ENCODE data around the gene MEIS2.

Gene MEIS2

DNA sequence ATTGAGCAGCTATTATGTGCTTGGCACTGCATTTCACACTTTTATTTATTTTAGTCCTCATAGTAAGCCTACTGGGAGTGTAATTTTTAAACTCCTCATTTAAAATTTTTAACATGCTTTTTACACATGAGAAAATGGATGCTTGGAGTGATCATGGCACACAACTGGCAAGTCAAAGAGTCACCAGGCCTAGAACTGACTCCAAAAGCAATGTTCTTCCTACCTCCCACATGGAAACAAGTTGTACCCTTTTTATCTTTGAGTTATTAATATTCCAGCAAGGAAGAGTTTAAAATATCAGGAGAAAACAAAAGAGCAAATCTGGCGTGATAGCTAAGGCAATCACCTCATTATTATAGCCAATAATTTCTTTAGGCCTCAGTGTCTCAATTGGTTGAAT is 100.6 kb downstream of the MEIS2 start:
- POLR2A ChIA-PET: no interaction called here
- TF ChIP-seq ZNF384 (IDR thresholded peaks at IDR 0.05): no peak
- TF ChIP-seq ARNT (IDR thresholded peaks at IDR 0.05): no peak
- no peak for TF ChIP-seq SUZ12 (IDR thresholded peaks at IDR 0.05)
- TF ChIP-seq FOXA1 (IDR thresholded peaks at IDR 0.05): no peak
- TF ChIP-seq, protein P1, sequence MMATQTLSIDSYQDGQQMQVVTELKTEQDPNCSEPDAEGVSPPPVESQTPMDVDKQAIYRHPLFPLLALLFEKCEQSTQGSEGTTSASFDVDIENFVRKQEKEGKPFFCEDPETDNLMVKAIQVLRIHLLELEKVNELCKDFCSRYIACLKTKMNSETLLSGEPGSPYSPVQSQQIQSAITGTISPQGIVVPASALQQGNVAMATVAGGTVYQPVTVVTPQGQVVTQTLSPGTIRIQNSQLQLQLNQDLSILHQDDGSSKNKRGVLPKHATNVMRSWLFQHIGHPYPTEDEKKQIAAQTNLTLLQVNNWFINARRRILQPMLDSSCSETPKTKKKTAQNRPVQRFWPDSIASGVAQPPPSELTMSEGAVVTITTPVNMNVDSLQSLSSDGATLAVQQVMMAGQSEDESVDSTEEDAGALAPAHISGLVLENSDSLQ (IDR thresholded peaks at IDR 0.05): no peak
- TF ChIP-seq FOXM1 (IDR thresholded peaks at IDR 0.05; ENCODE audit: borderline replicate concordance): no peak
- no peak for TF ChIP-seq NFRKB (IDR thresholded peaks at IDR 0.05)
- TF ChIP-seq LEF1 (IDR thresholded peaks at IDR 0.05; ENCODE audit: borderline replicate concordance): no peak
- no peak for TF ChIP-seq HDGF (IDR thresholded peaks at IDR 0.05; ENCODE audit: borderline replicate concordance)
- TF ChIP-seq BHLHE40 (IDR thresholded peaks at IDR 0.05; ENCODE audit: borderline replicate concordance): no peak
- no peak for TF ChIP-seq SP1 (IDR thresholded peaks at IDR 0.05)
- no peak for TF ChIP-seq TARDBP (IDR thresholded peaks at IDR 0.05)
- TF ChIP-seq L3MBTL2 (conservative IDR thresholded peaks at IDR 0.05): no peak
- TF ChIP-seq ELF4 (IDR thresholded peaks at IDR 0.05): no peak
- TF ChIP-seq CTBP1 (IDR thresholded peaks at IDR 0.05; ENCODE audit: borderline replicate concordance): no peak
- TF ChIP-seq FOXK2 (IDR thresholded peaks at IDR 0.05): no peak
- DNase-seq (ENCODE audit: extremely low spot score): no peak
- CTCF ChIA-PET: interaction anchor here (0.7 to 1.0 kb wide), 2 partner anchors 11 to 26 kb away, joined by 3 read pairs; no protein-coding TSS in a partner anchor

DNA sequence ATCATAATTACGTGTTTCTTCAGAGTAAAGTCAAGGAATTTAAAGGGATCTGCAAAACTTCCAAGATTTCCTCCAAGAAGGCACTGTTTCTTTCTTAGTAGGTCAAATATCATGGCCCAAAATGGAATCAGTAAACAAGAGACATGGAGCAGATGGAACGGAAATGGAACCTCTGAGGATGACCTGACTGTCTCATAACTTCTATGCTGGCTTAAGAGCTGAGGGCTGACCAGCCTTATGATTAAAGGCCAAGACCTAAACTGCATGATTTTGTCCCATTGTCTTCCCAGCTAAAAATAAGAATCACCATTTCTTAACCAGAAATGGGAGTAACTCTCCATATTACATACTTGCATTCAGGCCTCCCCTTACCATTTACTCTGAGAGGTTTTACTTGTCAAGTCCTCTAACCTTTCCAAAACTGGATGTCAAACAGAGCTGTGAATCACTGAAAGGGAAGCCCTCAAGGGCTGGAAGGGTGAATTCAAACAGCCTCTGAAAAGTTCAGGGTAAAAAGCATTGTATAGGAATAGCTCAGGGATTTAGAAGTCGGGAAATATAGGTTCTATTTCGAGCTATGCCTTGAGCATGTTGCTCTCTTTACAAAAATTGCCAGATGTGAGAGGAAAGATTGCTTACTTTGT is 103.7 kb downstream of the MEIS2 start:
- DNase-seq (ENCODE audit: extremely low spot score): no peak
- CTCF ChIA-PET: interaction anchor here (0.6 to 1.2 kb wide), 3 partner anchors 27 to 89 kb away, joined by 4 to 5 read pairs (median 5); no protein-coding TSS in a partner anchor
- no peak for TF ChIP-seq LEF1 (IDR thresholded peaks at IDR 0.05; ENCODE audit: borderline replicate concordance)
- TF ChIP-seq, protein P1 (IDR thresholded peaks at IDR 0.05): no peak
- POLR2A ChIA-PET: interaction anchor here (1.4 kb wide), 1 partner anchor 114 kb away, joined by 3 read pairs; no protein-coding TSS in a partner anchor

DNA sequence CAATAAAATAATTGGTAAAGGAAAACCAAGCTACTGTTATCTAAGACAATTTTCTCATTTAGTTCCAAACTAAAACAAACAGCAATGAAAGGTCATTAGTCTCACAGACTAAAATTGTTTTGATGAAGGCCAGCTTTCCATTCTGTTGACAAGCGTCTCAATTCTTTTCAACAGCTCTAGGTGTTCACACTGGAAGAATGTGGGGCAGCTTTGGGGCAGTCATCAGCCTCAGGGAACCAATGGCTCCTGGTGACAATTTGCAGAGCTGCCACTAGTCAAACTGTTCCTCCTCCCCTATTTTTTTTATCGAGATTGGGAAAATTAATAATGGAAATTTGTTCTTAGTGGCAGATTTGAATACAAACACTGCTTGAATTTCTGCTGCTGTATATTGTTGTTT is 104.2 kb downstream of the MEIS2 start:
- ChIA-PET CTCF (interaction anchor here (0.7 kb wide), 1 partner anchor 112 kb away, joined by 4 read pairs; no protein-coding TSS in a partner anchor), POLR2A (interaction anchor here (1.4 kb wide), 1 partner anchor 115 kb away, joined by 3 read pairs; no protein-coding TSS in a partner anchor)
- TF ChIP-seq ZNF384 (IDR thresholded peaks at IDR 0.05) (no peak), L3MBTL2 (conservative IDR thresholded peaks at IDR 0.05) (no peak), TARDBP (IDR thresholded peaks at IDR 0.05) (no peak), HDGF (IDR thresholded peaks at IDR 0.05; ENCODE audit: borderline replicate concordance) (no peak), FOXK2 (IDR thresholded peaks at IDR 0.05) (no peak), ARNT (IDR thresholded peaks at IDR 0.05) (no peak), BHLHE40 (IDR thresholded peaks at IDR 0.05; ENCODE audit: borderline replicate concordance) (no peak), FOXM1 (IDR thresholded peaks at IDR 0.05; ENCODE audit: borderline replicate concordance) (no peak), NFRKB (IDR thresholded peaks at IDR 0.05) (no peak), SUZ12 (IDR thresholded peaks at IDR 0.05) (no peak), CTBP1 (IDR thresholded peaks at IDR 0.05; ENCODE audit: borderline replicate concordance) (no peak), FOXA1 (IDR thresholded peaks at IDR 0.05) (no peak)
- TF ChIP-seq, protein P1 (IDR thresholded peaks at IDR 0.05): no peak
- DNase-seq (ENCODE audit: extremely low spot score): no peak

DNA sequence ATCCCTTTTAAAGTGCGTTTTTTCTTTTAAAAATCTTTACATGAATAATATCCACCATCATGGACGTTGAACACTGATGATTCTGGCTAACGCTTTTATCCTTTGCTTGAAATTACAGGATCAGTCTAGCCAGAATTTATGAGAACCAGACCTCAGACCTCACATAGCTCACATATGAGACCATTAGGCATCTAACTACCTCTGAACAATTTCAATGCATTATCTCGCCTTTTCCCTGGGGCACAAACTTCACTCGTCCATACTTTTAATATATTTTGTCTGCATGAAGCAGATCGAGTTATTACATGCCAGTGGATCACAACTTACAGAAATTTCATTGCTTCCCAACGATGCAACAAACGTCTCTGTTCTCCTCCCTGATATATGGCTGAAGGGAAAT is 105.6 kb downstream of the MEIS2 start:
- no peak for TF ChIP-seq HDGF (IDR thresholded peaks at IDR 0.05; ENCODE audit: borderline replicate concordance)
- TF ChIP-seq LEF1 (IDR thresholded peaks at IDR 0.05; ENCODE audit: borderline replicate concordance): no peak
- TF ChIP-seq CTBP1 (IDR thresholded peaks at IDR 0.05; ENCODE audit: borderline replicate concordance): no peak
- TF ChIP-seq SP1 (IDR thresholded peaks at IDR 0.05): no peak
- TF ChIP-seq NFRKB (IDR thresholded peaks at IDR 0.05): no peak
- no peak for TF ChIP-seq FOXM1 (IDR thresholded peaks at IDR 0.05; ENCODE audit: borderline replicate concordance)
- TF ChIP-seq SUZ12 (IDR thresholded peaks at IDR 0.05): no peak
- no peak for TF ChIP-seq BHLHE40 (IDR thresholded peaks at IDR 0.05; ENCODE audit: borderline replicate concordance)
- no peak for TF ChIP-seq FOXA1 (IDR thresholded peaks at IDR 0.05)
- TF ChIP-seq L3MBTL2 (conservative IDR thresholded peaks at IDR 0.05): no peak
- no peak for TF ChIP-seq ZNF384 (IDR thresholded peaks at IDR 0.05)
- no peak for TF ChIP-seq ELF4 (IDR thresholded peaks at IDR 0.05)
- no peak for TF ChIP-seq ARNT (IDR thresholded peaks at IDR 0.05)
- TF ChIP-seq, protein P1 (IDR thresholded peaks at IDR 0.05): no peak
- no peak for TF ChIP-seq FOXK2 (IDR thresholded peaks at IDR 0.05)
- no peak for TF ChIP-seq TARDBP (IDR thresholded peaks at IDR 0.05)
- ChIA-PET CTCF (no interaction called here), POLR2A (no interaction called here)
- no peak for DNase-seq (ENCODE audit: extremely low spot score)

DNA sequence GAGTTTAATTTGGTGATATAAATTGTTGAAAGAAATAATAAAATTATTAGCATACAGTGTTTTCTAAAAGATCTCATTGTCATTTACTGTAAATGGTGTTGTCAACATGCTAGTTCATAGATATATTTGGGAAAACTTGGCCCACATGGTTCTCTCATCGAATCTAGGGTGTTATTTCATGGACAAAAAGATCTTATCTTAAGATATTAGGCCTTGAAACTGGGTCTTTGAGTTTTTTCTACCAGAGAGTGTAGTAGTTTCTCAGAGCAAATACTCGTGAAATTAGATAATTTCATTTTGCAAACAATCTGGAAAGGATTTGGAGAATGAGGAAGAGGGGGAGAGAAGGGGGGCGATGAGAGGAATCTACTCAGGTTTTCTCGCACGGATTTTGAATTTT is 107.9 kb downstream of the MEIS2 start:
- TF ChIP-seq SP1 (IDR thresholded peaks at IDR 0.05) (no peak), CTBP1 (IDR thresholded peaks at IDR 0.05; ENCODE audit: borderline replicate concordance) (no peak), HDGF (IDR thresholded peaks at IDR 0.05; ENCODE audit: borderline replicate concordance) (no peak), LEF1 (IDR thresholded peaks at IDR 0.05; ENCODE audit: borderline replicate concordance) (no peak), FOXA1 (IDR thresholded peaks at IDR 0.05) (no peak), BHLHE40 (IDR thresholded peaks at IDR 0.05; ENCODE audit: borderline replicate concordance) (no peak), ZNF384 (IDR thresholded peaks at IDR 0.05) (no peak), L3MBTL2 (conservative IDR thresholded peaks at IDR 0.05) (no peak), SUZ12 (IDR thresholded peaks at IDR 0.05) (no peak), TARDBP (IDR thresholded peaks at IDR 0.05) (no peak), ARNT (IDR thresholded peaks at IDR 0.05) (no peak)
- ChIA-PET POLR2A (no interaction called here), CTCF (no interaction called here)
- no peak for DNase-seq (ENCODE audit: extremely low spot score)

All from HEK293T (cell line).